ENCODE data around the gene CPS1. TPM values are rescaled to one million over a fixed set of nuclear protein-coding genes. Genes with fewer than 3 reads are reported as not detected.

CPS1 gene
- total RNA-seq, 6 experiments from 2014 or later: 1,066 to 2,150 (median 1,343) TPM

DNA sequence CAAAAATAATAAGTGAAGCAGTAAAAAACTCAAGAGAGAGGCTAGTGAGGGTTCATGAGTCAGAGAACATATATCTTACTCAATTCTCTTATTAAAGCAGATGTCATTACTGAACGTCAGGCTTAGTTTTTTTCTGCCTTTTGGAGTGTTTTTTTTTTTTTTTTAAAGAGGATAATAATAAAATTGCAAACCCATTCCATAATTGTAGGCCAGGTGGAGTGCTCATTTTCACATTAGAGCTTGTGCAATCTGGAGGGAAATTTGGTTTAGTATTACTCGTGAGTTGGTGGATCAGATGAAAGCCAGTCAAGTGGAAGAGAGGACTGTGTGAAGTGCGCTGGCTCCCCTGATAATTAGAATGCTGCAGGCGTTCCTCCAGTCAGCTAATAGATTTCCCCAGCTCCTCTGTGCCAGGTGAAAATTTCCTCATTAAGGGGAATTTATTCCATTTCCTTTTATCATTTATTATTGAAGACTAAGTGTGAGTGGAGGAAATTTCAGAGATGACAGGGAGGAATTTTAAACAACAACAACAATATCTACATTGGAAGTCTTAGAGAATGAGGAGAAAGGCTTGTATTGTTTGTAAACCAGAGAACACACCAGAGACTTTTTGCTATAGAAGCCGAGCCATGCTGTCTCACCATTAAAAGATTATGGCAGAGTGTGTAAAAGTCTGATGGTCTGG is 74.6 kb downstream of the CPS1 start:
- no peak for DNase-seq
- H3K4me1 ChIP-seq: no peaks in the 10 kb centered on the region
- H3K9me3 ChIP-seq: no peaks in the 10 kb centered on the region
- intact Hi-C loops (cut with DNase I): no loop called here
- TF ChIP-seq, protein P1, sequence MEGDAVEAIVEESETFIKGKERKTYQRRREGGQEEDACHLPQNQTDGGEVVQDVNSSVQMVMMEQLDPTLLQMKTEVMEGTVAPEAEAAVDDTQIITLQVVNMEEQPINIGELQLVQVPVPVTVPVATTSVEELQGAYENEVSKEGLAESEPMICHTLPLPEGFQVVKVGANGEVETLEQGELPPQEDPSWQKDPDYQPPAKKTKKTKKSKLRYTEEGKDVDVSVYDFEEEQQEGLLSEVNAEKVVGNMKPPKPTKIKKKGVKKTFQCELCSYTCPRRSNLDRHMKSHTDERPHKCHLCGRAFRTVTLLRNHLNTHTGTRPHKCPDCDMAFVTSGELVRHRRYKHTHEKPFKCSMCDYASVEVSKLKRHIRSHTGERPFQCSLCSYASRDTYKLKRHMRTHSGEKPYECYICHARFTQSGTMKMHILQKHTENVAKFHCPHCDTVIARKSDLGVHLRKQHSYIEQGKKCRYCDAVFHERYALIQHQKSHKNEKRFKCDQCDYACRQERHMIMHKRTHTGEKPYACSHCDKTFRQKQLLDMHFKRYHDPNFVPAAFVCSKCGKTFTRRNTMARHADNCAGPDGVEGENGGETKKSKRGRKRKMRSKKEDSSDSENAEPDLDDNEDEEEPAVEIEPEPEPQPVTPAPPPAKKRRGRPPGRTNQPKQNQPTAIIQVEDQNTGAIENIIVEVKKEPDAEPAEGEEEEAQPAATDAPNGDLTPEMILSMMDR (IDR thresholded peaks at IDR 0.05): no peak
- no peak for TF ChIP-seq POLR2A (IDR thresholded peaks at IDR 0.05)
- no peak for ATAC-seq
- H3K27me3 ChIP-seq: no peaks in the 10 kb centered on the region
- H3K36me3 ChIP-seq: peaks cover 0 to 42% (median 14%) of the 10 kb centered on the region in 4 donors
- no peak overlapping the region for H3K4me3 ChIP-seq
- H3K27ac ChIP-seq: no peak overlapping the region
- WGBS (ENCODE audit: insufficient coverage, low coverage, low lambda C conversion rate, missing lambda C conversion rate): 64% methylated on average over 5 of the region's 5 CpGs

DNA sequence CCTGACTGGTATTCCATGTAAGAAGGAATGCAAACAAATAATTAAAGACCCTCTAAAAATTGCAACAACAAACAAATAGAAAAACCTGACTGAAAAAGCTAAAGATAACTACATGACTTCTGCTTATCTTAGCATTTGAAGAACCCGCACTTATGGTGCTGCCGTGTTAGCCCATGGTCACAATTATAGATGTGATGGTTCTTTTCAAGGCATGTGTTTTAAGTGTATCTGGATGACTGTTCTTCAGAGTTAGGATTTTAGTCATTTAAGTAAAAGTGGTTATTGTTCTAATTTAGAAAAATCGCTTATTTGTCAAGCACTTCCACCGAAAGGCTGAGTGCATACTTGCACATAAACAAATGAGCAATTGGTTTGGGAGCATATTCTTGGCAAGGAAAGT is 77.3 kb downstream of the CPS1 start:
- H3K27ac ChIP-seq: no peak overlapping the region
- WGBS (ENCODE audit: insufficient coverage, low coverage, low lambda C conversion rate, missing lambda C conversion rate): 94% methylated on average over 4 of the region's 4 CpGs
- intact Hi-C loops (cut with DNase I): no loop called here
- TF ChIP-seq POLR2A (IDR thresholded peaks at IDR 0.05): no peak
- TF ChIP-seq, protein P1 (IDR thresholded peaks at IDR 0.05): no peak
- H3K4me3 ChIP-seq: no peak overlapping the region
- ATAC-seq (no peak), DNase-seq (no peak)
- H3K36me3 ChIP-seq: peaks cover 0 to 53% (median 26%) of the 10 kb centered on the region in 4 donors
- H3K4me1 ChIP-seq: no peaks in the 10 kb centered on the region
- no peaks in the 10 kb centered on the region for H3K27me3 ChIP-seq
- H3K9me3 ChIP-seq: no peaks in the 10 kb centered on the region

DNA sequence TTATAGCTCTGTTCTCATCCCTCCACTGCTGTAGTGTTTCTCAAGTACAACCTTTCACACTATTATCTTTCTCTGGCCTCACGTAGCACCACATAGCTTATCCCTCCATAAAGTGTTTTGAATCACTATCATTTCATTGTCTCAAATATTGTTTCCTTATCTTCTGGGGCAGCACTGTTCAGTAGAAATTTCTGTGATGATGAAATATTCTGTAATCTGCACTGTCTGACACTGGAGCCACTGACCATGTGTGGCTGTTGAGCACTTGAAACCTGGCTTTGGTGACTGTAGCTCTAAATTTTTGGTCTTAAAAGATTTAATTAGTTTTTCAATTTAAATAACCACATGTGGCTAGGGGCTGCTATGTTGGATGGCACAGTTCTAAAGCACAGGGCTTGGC is 78.9 kb downstream of the CPS1 start:
- 33% methylated on average over 1 of the region's 1 CpG for whole genome bisulfite sequencing (ENCODE audit: insufficient coverage, low coverage, low lambda C conversion rate, missing lambda C conversion rate)

DNA sequence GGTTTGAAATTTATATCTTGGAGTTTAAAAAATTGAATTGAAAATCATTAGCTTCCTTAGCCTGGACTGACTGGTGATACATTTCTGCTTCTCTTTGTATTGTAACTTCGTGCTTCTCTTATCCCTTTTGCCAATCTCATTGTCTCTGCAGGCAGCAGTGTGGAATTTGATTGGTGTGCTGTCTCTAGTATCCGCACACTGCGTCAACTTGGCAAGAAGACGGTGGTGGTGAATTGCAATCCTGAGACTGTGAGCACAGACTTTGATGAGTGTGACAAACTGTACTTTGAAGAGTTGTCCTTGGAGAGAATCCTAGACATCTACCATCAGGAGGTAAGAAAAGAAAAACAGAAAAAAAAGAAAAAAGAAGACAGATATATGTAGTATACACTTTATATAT is 85.9 kb downstream of the CPS1 start:
- H3K27me3 ChIP-seq: no peaks in the 10 kb centered on the region
- no peak for DNase-seq
- no peaks in the 10 kb centered on the region for H3K9me3 ChIP-seq
- intact Hi-C loops (cut with DNase I): no loop called here
- ATAC-seq: no peak
- no peaks in the 10 kb centered on the region for H3K4me1 ChIP-seq
- H3K36me3 ChIP-seq: peaks cover 0 to 97% (median 43%) of the 10 kb centered on the region in 4 donors
- WGBS (ENCODE audit: insufficient coverage, low coverage, low lambda C conversion rate, missing lambda C conversion rate): 78% methylated on average over 4 of the region's 4 CpGs
- TF ChIP-seq POLR2A (IDR thresholded peaks at IDR 0.05): no peak
- TF ChIP-seq, protein P1 (IDR thresholded peaks at IDR 0.05): no peak
- H3K27ac ChIP-seq: no peak overlapping the region
- H3K4me3 ChIP-seq: no peak overlapping the region

More for the DNA sequence above, 78.9 kb downstream of the CPS1 start:
- ATAC-seq (peak; percentile 19 to 67 (median 42)), DNase-seq (no peak)
- H3K4me3 ChIP-seq: no peak overlapping the region
- intact Hi-C loops (cut with DNase I): no loop called here
- peaks cover 0 to 66% (median 31%) of the 10 kb centered on the region in 4 donors for H3K36me3 ChIP-seq
- no peaks in the 10 kb centered on the region for H3K27me3 ChIP-seq
- H3K27ac ChIP-seq: peak overlapping the region in 1 of 3 donors; percentile 3
- TF ChIP-seq POLR2A (IDR thresholded peaks at IDR 0.05): no peak
- TF ChIP-seq, protein P1 (IDR thresholded peaks at IDR 0.05): no peak
- H3K4me1 ChIP-seq: no peaks in the 10 kb centered on the region
- no peaks in the 10 kb centered on the region for H3K9me3 ChIP-seq
